ENCODE data around the gene ADGRE2.

DNA sequence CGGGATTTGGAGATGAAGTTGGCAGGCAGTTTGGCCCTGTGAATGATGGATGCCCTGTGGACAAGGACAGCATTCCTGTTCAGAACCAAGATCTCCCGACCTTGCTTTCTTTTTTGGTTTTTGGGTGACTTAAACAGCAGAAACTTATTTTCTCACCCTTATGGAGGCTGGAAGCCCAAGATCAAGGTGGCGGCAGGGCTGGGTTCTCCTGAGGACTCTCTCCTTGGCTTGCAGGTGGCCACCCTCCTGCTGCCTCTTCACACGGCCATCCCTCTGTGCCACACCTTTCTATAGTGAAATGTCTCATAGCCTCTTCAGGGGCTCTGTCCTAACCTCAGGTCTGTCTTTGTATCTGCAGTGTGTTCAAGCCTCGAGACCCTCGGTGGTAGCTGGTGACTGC is 74.5 kb downstream of the ADGRE2 start:
- TF ChIP-seq CTCF (IDR thresholded peaks at IDR 0.05), result no peak
- TF ChIP-seq POLR2A (IDR thresholded peaks at IDR 0.05), result no peak

All from lower leg skin (tissue), 3 donors.